ENCODE data around the gene POMT1. TPM values are rescaled to one million over a fixed set of nuclear protein-coding genes. Genes with fewer than 3 reads are reported as not detected.
A peak's percentile ranks its signal among the peaks of the same experiment; 100 is the strongest.
"Not testable (repeated sequence)": the region's sequence is repeated elsewhere in the genome, so short reads cannot be mapped to it uniquely, and the experiment has no call there.

Gene POMT1, protein sequence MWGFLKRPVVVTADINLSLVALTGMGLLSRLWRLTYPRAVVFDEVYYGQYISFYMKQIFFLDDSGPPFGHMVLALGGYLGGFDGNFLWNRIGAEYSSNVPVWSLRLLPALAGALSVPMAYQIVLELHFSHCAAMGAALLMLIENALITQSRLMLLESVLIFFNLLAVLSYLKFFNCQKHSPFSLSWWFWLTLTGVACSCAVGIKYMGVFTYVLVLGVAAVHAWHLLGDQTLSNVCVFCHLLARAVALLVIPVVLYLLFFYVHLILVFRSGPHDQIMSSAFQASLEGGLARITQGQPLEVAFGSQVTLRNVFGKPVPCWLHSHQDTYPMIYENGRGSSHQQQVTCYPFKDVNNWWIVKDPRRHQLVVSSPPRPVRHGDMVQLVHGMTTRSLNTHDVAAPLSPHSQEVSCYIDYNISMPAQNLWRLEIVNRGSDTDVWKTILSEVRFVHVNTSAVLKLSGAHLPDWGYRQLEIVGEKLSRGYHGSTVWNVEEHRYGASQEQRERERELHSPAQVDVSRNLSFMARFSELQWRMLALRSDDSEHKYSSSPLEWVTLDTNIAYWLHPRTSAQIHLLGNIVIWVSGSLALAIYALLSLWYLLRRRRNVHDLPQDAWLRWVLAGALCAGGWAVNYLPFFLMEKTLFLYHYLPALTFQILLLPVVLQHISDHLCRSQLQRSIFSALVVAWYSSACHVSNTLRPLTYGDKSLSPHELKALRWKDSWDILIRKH
- 27.4 TPM for total RNA-seq

DNA sequence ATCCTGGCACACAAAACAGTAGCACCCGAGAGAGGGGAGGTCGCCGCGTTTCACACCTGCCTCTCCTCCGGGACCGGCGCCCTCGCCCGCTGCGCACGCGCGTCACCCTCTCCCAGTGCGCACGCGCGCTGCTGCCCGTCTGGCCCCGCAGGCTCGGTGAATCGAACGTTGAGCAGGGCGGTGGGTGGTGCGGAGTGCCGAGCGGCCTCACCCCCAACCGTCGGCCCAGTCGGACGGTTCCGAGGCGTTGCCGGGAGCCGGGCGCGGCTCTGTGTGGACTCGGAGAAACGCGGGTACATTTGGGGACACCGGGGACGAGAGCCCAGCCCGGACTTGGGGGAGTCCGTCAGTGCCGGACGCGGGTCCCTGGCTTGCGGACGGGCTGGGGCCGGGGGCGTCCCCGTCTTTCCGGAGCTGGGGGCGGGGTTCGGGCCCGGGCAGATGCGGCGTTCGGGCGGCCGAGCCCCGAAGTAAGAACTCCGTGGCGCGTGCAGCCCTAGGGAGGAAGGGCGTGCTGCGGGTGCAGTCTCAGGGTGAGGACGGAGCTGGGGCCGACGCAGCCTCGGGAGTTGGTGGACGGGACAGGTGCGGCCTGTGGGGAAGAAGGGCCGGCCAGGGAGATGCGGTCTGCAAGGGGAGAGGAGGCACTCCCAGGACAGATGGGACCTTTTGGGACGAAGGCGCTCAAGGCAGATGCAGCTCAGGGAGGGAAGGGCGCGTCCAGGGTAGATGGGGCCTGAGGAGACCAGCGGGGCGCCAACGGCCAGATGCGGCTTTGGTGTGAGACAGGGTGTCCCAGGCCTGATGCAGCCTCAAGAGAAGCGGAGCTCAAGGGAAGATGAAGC is at the start of gene POMT1:
Gene POMT1, plus strand, starts transcription at position 138 of the 845 bp plus-strand sequence. CDS start 1,301 bp downstream, outside the sequence.
- DNase-seq, result peak; percentile 95

DNA sequence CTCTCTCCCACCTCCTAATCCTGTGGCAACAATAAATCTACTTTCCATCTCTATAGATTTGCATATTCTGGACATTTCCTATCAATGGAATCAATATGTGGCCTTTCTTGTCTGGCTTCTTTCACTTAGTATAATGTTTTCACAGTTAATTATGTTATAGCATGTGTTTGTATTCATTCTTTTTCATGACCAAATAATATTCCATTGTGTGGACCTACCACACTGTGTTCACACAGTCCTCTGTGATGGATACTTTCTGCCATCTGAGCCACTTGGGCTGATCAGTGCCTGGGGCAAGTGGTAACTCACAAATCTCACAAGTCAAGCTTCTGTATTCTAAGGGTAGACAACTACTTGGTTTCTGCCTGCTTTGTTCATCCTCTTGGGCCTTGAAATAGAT is 48.7 kb upstream of the POMT1 start:
- DNase-seq, result no peak

- DNase-seq, result not testable (repeated sequence)
These were observed 47.1 kb upstream of the POMT1 start for GRCh38 chr9:131455655-131456054.

DNA sequence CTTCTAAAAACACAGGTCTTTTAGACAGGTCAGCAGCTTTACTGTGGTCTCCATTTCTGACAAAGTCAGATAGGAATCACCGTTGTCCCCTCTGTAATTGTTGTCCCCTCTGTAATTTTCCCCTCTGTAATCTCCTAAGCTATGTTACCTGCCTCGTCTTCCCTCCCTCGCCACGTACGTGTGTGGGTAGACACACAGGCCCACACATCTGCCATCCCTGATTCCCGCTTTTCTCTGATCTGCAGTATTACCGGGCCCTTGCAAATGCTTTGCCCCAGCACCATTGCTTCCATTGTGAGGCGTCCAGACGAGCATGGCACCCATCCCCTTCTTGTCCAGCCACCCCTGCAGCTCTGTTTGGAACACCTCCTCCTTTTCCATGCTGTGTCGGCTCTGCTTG is 45.0 kb upstream of the POMT1 start:
- DNase-seq, result no peak

DNA sequence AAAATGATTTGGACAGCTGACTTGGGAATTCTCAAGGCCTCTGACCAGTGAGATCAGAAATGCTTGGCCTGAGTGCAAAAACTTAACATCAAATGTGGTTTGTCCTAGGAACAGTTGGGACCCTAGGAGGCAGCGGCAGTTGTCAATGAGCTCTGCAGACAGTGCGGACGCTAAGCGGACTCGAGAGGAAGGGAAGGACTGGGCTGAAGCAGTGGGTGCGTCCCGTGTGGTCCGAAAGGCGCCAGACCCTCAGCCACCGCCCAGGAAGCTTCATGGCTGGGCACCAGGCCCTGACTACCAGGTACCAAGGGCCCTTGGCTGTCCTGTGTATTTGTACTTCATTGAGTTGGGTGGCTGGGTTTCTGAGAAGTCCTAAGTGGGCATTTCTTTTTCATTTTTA is 43.7 kb upstream of the POMT1 start:
- no peak for DNase-seq

DNA sequence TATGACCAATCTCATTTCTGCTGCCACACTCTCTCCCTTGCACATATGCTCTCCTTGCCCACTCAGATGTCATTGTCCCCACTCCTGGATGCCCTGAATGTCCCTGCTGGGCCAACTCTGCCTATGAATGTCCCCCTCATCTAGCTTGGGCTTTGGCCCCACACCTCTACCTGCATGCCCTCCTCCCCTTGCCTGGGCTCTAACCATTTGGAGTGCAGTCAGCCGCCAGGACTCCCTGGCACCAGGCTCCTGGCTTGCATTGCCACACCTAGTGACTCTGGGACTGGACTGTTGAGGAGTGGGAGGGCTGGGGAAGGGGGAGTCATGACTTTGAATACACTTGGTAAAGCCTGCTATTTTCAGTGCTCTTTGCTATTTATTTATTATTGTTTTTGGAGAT is 41.6 kb upstream of the POMT1 start:
- no peak for DNase-seq

DNA sequence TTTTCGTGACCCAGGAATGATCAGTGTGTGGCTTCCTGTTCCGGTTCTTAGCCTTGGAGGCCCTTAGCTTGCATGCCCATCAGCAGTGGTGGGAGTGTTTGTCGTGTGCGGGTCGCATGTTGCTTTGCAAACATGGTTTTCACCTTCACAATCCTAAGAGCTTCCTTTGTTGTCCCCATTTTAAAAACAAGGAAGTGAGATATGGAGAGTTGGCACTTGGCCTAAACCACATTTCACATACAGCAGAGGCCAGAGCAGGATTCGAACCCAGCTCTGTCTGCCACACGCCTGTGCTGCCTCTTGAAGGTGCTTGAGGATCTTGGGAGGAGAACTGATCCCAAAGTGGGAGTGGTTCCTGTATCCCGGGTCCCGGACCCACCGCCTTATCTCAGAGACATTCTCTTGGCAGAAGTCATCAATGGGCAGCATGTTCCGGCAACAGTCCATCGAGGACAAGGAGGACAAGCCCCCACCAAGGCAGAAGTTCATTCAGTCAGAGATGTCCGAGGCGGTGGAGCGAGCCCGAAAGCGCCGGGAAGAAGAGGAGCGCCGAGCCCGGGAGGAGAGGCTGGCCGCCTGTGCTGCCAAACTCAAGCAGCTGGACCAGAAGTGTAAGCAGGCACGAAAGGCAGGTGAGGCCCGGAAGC is 38.2 kb upstream of the POMT1 start:
- no peak for DNase-seq

GRCh38 chr9:131465401-131465800 is 37.3 kb upstream of the POMT1 start:
- DNase-seq, result no peak

- peak; percentile 12 for DNase-seq
These were observed 35.3 kb upstream of the POMT1 start for GRCh38 chr9:131467214-131467935.

GRCh38 chr9:131468031-131468430 is 34.7 kb upstream of the POMT1 start:
- no peak for DNase-seq

DNA sequence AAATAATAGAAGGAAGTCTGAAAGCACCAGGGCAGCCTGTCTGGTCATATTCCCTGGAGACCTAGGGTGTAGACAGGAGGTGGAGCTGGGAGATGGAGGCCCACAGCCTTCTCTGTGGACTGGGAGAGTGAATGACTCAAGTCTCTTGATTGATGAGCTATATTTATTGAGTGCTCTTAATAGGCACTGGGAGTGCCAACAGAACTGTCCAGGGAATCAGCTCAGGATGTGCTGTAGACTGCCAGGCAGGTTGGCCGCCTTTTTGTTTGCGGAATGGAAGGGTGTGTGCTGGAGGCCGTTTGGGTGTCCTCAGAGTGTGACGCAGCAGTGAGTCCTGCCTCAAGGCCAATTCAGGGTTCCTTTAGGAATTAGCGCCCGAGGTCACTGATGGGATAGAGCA is 33.4 kb upstream of the POMT1 start:
- DNase-seq, result no peak

GRCh38 chr9:131469951-131470350 is 32.8 kb upstream of the POMT1 start:
- DNase-seq, result no peak

DNA sequence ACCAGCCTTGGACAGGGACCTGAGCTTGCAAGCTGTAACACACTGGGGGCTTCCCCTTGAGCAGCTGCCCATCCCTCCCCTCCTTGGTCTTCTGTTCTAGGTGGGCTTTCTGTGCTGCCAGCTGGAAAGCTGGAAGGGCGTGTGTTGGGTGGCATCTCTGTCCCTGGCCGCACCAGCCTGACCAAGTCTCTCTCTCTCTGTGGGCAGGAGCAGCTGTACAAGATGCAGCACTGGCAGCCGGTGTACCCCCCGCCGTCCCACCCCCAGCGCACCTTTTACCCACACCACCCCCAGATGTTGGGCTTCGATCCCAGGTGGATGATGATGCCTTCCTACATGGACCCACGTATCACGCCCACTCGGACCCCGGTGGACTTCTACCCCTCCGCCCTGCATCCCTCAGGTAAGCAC is 32.1 kb upstream of the POMT1 start:
- no peak for DNase-seq

DNA sequence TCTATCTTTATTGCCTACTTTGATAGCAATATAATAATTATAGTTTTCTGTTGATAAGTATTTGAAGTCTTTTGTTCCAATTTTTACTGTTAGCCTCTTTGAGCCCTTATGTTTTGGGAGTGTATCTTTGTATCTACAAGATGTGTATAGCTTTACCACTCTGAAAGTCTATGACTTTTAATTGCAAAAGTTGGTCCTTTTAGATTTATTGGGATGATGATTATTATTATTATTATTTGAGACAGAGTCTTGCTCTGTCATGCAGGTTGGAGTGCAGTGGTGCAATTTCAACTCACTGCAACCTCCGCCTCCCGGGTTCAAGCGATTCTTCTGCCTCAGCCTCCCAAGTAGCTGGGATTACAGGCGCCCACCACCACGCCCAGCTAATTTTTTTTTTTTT is 30.6 kb upstream of the POMT1 start:
- DNase-seq, result not testable (repeated sequence)

- no peak for DNase-seq
These were observed 29.4 kb upstream of the POMT1 start for GRCh38 chr9:131473198-131473885.

DNA sequence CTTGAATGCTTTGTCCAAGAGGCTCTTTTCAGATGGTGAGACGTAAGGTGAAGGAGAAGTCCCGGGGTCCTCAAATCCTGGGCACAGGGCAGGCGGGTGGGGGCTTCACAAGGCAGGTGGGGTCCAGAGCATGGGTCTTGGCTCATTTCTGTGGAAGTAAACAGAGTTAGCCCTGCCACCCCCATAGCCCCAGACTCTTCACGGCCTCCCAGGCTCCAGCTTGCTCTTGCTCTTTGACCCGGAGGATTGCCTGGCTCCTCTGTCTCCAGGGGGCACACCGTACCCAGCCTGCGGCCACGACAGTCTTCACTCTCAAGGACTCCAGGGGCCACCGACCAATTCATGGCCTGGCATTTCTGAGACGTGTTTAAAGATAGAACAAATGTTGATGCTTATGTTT is 28.8 kb upstream of the POMT1 start:
- no peak for DNase-seq

DNA sequence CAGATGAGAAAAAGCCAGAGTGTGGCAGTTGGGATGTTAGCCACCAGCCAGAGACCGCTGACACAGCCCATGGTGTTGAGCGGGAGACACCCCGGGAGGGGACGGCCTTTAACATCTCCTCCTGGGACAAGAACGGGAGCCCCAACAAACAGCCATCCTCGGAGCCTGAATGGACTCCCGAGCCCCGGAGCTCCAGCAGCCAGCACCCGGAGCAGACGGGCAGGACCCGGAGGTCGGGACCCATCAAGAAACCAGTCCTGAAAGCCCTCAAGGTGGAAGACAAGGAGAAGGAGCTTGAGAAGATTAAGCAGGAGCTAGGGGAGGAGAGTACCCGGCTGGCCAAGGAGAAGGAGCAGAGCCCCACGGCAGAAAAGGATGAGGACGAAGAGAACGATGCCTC is 28.0 kb upstream of the POMT1 start:
- no peak for DNase-seq

- DNase-seq, result no peak
These were observed 27.4 kb upstream of the POMT1 start for GRCh38 chr9:131475111-131475955.

DNA sequence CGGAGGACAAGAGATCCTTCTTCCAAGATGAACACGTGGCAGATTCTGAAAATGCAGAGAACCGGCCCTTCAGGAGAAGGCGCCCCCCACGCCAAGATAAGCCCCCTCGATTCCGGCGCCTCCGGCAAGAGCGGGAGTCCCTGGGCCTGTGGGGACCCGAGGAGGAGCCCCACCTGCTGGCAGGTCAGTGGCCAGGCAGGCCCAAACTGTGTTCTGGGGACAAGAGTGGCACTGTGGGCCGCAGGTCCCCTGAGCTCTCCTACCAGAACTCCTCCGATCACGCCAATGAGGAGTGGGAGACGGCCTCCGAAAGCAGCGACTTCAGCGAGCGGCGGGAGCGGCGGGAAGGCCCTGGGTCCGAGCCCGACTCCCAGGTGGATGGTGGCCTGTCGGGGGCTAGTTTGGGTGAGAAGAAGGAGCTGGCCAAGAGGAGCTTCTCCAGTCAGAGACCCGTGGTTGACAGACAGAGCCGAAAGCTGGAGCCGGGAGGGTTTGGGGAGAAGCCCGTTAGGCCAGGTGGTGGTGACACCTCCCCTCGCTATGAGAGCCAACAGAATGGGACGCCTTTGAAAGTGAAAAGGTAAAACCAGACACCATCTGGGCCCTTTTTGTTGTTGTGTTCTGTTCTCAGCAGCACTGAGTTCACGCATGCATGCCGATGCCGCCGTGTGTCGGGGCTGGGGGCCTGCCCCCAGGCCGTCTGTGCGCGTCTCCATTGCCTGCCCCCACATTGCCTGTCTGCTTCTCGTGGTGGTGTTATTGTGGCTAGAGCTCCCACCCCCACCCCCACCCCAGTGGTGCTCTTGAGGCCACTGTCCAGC is 26.6 kb upstream of the POMT1 start:
- no peak for DNase-seq
